Peyer's patch (tissue), 4 donors: Measurements from ENCODE around the gene PNKP. TPM values are rescaled to one million over a fixed set of nuclear protein-coding genes. Genes with fewer than 3 reads are reported as not detected.

Source experiments
- DNase-seq, 3 donors: peaks; one replicate each; pipeline ENCODE4 v3.0.0-alpha.2; 2017 to 2019
- H3K27ac ChIP-seq, 4 donors: fragments of 200-600 bp; sonication (generic); one replicate each; pipeline ENCODE4 v1.5.1; 2016 to 2019
- H3K27me3 ChIP-seq, 2 donors: fragments of 200-600 bp; sonication (generic); one replicate each; pipeline ENCODE4 v1.5.1; 2019
- H3K36me3 ChIP-seq, 3 donors: fragments of 200-600 bp; sonication (generic); one replicate each; pipeline ENCODE4 v1.5.1; 2016 to 2019
- H3K4me1 ChIP-seq, 4 donors: fragments of 200-600 bp; sonication (generic); one replicate each; pipeline ENCODE4 v1.5.1; 2016 to 2019
- H3K4me3 ChIP-seq, 4 donors: fragments of 200-600 bp; sonication (generic); 1 replicate in 3 of 4; 2 replicates in 1 of 4; pipeline ENCODE4 v1.5.1; 2016 to 2019; ENCODE audit warnings: mild to moderate bottlenecking in 1 of 4
- H3K9me3 ChIP-seq, 4 donors: fragments of 200-600 bp; sonication (generic); one replicate each; pipeline ENCODE4 v1.5.1; 2016 to 2019; ENCODE audit warnings: mild to moderate bottlenecking in 1 of 4
- CTCF ChIP-seq, 6 experiments: fragments of 450-650 bp in 4 of 6; fragments of 200-600 bp in 2 of 6; sonication (generic) in 1 of 6; IDR thresholded peaks; one replicate each; pipeline ENCODE4 v1.5.1; 2017 to 2019; ENCODE audit warnings: antibody characterized with exemption in 6 of 6, mild to moderate bottlenecking in 3 of 6, moderate library complexity in 1 of 6
- POLR2A ChIP-seq, 2 donors: fragments of 450-650 bp; IDR thresholded peaks; one replicate each; pipeline ENCODE4 v1.5.1; 2017; ENCODE audit warnings: antibody characterized with exemption in 2 of 2, mild to moderate bottlenecking in 2 of 2, moderate library complexity in 2 of 2
- total RNA-seq, 4 donors: library from RNA; depleted of rRNA; stranded (reverse); fragments of >200 nt; gene quantifications; one replicate each; pipeline ENCODE4 v1.1.0, GENCODE V29; 2016

PNKP gene
- total RNA-seq, 4 donors from 2014 or later: 58.7 to 235 (median 118) TPM

GRCh38 chr19:49840321-49840720, 27.1 kb downstream of the PNKP start:
- Histone ChIP-seq H3K27ac (no peak overlapping the region), H3K36me3 (peaks cover 0 to 39% (median 0%) of the 10 kb centered on the region in 3 donors), H3K27me3 (no peaks in the 10 kb centered on the region), H3K4me3 (no peak overlapping the region), H3K4me1 (no peaks in the 10 kb centered on the region), H3K9me3 (no peaks in the 10 kb centered on the region)
- TF ChIP-seq CTCF (IDR thresholded peaks at IDR 0.05): no peak
- no peak for DNase-seq

- H3K27me3 ChIP-seq: no peaks in the 10 kb centered on the region
- peaks cover 0 to 45% (median 0%) of the 10 kb centered on the region in 3 donors for H3K36me3 ChIP-seq
- no peak for DNase-seq
- H3K4me1 ChIP-seq: no peaks in the 10 kb centered on the region
- no peaks in the 10 kb centered on the region for H3K9me3 ChIP-seq
- H3K4me3 ChIP-seq: no peak overlapping the region
- no peak overlapping the region for H3K27ac ChIP-seq
- TF ChIP-seq POLR2A (IDR thresholded peaks at IDR 0.05) (no peak), CTCF (IDR thresholded peaks at IDR 0.05) (no peak)
Measured at GRCh38 chr19:49839713-49840112, 27.7 kb downstream of the PNKP start.

- Histone ChIP-seq H3K36me3 (peaks cover 0 to 52% (median 0%) of the 10 kb centered on the region in 3 donors), H3K27me3 (no peaks in the 10 kb centered on the region), H3K4me1 (no peaks in the 10 kb centered on the region), H3K27ac (no peak overlapping the region), H3K4me3 (no peak overlapping the region), H3K9me3 (no peaks in the 10 kb centered on the region)
- no peak for DNase-seq
- TF ChIP-seq CTCF (IDR thresholded peaks at IDR 0.05) (no peak), POLR2A (IDR thresholded peaks at IDR 0.05) (no peak)
Measured at GRCh38 chr19:49838885-49839588, 28.3 kb downstream of the PNKP start.

GRCh38 chr19:49837425-49837824, 30.0 kb downstream of the PNKP start:
- TF ChIP-seq POLR2A (IDR thresholded peaks at IDR 0.05) (no peak), CTCF (IDR thresholded peaks at IDR 0.05) (no peak)
- Histone ChIP-seq H3K36me3 (peaks cover 0 to 67% (median 0%) of the 10 kb centered on the region in 3 donors), H3K27ac (no peak overlapping the region)

GRCh38 chr19:49837009-49837310, 30.4 kb downstream of the PNKP start:
- no peaks in the 10 kb centered on the region for H3K4me1 ChIP-seq
- H3K27ac ChIP-seq: no peak overlapping the region
- H3K4me3 ChIP-seq: no peak overlapping the region
- no peaks in the 10 kb centered on the region for H3K27me3 ChIP-seq
- H3K9me3 ChIP-seq: no peaks in the 10 kb centered on the region
- no peak for TF ChIP-seq POLR2A (IDR thresholded peaks at IDR 0.05)
- no peak for TF ChIP-seq CTCF (IDR thresholded peaks at IDR 0.05)
- no peak for DNase-seq
- peaks cover 0 to 72% (median 0%) of the 10 kb centered on the region in 3 donors for H3K36me3 ChIP-seq

More at GRCh38 chr19:49837425-49837824, 30.0 kb downstream of the PNKP start:
- H3K9me3 ChIP-seq: no peaks in the 10 kb centered on the region
- H3K27me3 ChIP-seq: no peaks in the 10 kb centered on the region
- no peak overlapping the region for H3K4me3 ChIP-seq
- H3K4me1 ChIP-seq: no peaks in the 10 kb centered on the region
- no peak for DNase-seq
